HK-2 (cell line): Measurements from ENCODE around the gene CHST9.
"Not testable (repeated sequence)": the region's sequence is repeated elsewhere in the genome, so short reads cannot be mapped to it uniquely, and the experiment has no call there.

ENCODE experiments used
- DNase-seq: peaks from one replicate; pipeline ENCODE4 v3.0.0-alpha.2; 2018; ENCODE audit not compliant: unreplicated experiment

CHST9 gene

GRCh38 chr18:27005589-27005988, 179.5 kb downstream of the CHST9 start:
- no peak for DNase-seq

DNA sequence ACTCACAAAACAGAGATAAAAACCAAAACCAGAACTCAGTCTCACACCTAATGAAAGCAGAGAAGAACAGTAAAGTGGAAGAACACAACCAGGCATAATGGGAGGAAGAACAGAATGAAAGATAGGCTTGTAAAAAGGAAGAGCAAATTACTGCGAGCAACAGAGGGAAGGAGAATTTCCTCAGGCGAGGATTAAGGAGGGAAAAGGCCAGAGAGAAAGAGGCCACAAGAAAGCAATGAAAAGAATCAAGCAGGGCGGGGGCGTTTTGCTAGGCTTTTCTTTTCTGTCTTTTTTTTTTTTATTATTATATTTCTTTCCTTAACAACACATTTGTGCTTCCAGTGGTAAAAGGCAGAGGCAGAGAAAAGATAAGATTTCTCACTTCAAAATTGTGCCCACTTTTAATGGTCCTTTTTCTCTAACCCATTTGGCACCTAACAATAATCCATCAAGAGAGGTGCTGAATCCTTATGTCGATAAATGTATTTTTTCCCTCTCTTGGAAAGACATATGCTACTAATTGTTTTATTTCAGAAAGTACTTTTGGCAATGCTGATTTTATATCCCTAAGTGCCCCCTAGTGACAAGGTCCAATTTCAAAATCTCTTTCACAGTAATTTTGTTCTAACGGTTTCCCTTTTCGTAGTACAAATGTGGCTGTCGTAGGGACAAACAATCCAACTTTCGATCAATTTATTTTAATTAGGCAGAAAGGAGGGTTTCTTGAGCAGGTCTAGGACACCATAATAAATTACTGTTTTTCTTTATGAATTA, 180.9 kb downstream of the CHST9 start:
- no peak for DNase-seq

DNA sequence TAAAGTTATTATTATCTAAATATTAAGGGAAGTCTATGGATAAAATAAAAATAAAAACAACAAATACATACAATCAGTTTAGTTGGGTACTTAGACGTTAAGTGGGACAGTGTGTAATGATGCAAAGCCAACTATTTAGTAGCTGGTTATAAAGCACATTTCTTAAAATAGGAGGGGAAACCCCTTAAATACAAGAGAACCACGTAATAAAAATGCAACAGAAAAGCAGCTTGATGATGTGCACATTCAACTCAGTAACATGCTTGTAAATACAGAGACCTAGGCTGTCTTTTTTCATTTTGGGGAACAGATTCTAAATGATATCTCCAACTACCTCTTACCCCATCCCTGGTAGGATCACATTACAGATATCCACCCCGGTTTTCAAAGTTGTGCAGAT, 185.3 kb downstream of the CHST9 start:
- DNase-seq = no peak

- no peak for DNase-seq
Measured at GRCh38 chr18:26993568-26993967, 191.5 kb downstream of the CHST9 start.

- no peak for DNase-seq
Measured at GRCh38 chr18:26992926-26993325, 192.2 kb downstream of the CHST9 start.

DNA sequence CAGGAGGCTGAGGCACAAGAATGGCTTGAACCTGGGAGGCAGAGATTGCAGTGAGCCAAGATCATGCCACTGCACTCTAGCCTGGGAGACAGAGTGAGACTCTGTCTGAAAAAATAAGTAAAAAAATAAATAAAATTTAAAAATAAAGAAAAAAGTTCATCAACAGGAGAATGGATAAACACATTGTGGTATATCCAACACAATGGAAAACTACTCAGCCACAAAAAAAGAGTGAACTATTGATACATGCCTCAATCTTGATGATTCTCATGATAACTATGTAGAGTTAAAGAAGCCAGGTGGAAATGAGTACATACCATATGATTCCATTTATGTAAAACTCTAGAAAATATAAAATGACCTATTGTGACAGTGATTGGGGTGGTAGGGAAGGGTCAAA, 195.3 kb downstream of the CHST9 start:
- no peak for DNase-seq

GRCh38 chr18:26981360-26982082, 203.6 kb downstream of the CHST9 start:
- no peak for DNase-seq

GRCh38 chr18:26978812-26979341, 206.2 kb downstream of the CHST9 start:
- no peak for DNase-seq

DNA sequence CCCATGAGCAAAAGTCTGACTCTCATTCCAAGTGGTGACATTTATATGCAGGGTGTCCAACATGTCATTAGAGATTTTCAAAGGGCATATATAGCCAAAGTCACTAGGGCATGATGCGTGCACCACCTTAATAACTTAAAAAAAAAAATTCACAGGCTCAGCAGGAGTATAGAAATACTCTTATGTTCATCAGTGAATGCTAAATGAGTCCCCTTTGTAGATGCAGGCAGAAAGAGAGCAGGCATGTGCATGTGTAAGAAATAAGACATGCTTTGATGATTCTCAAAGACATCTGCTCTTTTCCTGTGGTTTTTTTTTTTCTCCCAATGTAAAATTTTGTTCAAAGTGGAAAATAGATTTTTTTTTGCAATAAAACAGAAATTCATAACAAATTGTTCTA, 207.3 kb downstream of the CHST9 start:
- DNase-seq = no peak

GRCh38 chr18:26976206-26976605, 208.9 kb downstream of the CHST9 start:
- no peak for DNase-seq

DNA sequence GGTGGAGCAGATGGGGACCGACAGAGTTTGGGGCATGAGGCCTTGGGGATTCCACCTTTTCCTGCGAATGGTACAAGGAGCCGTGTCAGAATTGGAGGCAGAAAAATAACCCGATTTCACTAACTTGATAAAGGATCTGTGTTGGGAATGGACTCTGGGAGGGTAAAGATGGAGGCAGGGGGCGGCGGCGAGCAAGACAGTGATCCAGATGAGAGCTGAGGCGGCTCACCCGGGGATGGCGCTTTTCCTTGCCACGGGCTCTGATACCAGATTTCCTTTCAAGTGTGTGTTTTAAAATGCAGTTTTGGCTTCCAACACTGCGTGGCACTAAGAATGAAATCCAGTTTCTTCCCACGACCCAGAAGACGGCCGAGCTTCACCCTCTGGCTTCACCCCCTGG, 212.6 kb downstream of the CHST9 start:
- not testable (repeated sequence) for DNase-seq

DNA sequence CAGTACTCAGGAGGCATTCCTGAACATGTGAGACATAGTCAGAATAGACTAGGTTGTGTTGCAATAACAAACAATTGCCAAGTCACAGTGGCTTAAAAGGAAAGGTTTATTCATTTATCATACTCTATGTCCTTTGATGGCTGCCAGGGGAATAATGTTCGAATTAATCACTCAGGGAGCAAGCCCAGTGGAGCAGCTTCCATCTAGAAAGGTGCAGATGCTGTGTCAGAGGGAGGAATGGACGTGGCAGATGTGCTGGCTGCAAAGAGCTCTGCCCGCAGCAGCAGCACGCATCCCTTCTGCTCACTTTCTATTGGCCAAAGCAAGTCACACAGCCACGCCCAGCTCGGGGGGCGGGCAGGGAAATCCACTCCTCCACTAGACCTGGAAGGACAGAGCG, 213.7 kb downstream of the CHST9 start:
- no peak for DNase-seq

- no peak for DNase-seq
Measured at GRCh38 chr18:26970637-26971036, 214.5 kb downstream of the CHST9 start.

DNA sequence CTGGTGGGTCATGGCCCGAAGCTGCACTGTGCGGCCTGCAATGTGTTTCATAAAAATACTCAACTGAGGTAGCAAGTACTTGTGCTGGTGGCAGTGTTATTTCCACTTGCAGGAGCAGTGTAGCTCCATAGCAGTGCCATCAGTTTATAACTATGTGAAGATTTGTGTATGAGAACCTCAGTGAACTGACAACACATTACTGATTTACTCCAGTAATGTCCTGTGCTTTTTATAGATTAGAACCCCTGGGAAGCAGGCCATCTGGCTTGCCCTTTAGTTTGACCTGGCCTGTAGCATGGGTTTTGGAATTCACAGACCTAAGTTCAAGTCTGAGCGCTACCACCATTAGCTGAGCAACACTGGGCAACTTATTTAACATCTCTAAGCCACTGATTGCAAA, 219.9 kb downstream of the CHST9 start:
- DNase-seq = no peak

DNA sequence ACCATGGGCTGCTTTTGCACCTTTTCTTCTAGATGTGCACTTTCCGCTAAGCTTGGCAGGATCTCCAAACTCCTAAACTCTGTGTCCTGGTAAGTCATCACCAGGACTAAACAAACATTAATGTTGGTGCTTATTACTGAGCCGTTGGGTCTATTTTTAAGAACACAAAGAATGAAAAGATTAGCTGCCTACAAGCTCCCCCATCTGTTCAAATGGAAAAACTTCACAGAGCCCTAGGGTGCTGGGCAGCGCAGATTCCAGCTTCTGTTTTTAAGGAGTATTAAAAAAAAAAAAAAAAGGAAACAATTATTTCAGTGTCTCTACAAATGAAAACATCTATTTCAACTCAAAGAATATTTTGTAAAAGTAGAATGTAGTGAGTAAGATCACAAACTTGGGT, 221.8 kb downstream of the CHST9 start:
- no peak for DNase-seq

DNA sequence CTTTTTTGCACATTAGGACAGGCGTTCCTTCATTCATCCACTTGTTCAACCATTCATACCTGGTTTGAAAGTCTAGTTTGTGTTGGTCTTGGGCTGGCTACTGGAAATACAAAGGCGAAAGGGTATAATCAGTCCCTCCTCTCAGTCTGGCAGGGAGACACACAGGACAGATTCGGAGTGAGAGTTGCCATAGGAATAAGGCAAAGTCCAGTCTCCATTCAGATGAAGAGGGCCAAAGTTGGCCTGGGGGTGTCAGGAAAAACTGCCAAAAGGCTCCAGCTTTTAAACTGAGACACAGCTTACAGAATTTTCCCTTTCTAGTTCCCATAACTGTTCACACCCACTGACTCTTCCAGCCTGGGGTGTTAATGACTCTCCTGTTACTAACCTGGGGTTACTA, 223.3 kb downstream of the CHST9 start:
- DNase-seq = no peak

DNA sequence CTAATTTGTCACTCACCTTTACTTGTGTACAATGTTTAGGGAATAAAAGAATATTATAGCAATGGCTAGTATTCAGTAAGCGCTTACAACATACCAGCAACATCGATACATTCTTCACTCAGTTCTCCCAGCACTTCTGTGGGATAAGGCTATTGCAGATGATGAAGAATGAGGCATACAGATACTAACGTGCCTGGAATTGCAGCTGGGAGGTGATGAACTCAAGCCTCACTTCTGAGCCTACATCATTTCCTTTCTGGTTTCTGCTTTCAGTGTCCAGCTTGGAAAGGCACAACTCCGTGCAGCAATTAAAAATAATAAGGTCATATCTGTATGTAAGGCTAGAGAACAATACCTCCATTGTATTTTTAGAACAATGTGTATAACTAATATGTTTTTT, 224.2 kb downstream of the CHST9 start:
- DNase-seq = no peak

DNA sequence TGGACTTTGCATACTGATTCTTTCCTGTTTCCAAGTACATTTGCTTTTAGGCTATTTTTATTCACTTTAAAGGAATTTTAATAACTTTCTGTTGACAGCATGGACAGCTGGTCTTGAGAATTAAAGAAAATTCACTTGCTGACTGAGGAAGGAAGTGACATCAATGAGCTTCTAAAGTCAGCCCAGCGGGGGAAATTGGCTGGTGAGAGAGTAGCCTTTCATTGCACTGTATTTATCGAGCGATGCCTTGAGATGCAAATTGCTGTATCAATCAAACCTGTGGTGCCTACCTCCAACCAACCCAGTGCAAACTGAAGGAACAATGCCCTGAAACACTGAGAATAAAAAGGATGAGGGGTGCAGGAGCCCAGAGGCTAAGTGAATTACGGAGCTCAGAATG, 228.2 kb downstream of the CHST9 start:
- no peak for DNase-seq

DNA sequence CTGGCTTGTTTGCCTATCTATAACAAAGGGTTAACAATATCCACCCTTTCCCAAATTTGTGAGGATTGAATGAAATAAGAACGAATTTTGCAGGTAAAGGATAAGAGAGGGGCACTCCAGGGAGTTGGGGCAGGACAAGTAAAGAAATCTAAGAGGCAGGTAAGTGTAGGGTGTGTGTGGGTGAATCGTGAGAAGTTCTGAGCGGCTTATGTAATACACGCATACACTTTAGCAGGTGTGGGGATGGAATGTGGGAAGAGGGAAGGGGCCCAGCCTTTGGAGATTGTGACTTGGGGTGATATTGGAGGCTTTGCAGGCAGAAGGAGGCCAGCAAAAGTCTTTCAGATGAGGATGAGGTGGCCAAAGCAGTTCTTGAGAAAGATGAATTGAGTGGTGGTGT, 236.4 kb downstream of the CHST9 start:
- DNase-seq = no peak

GRCh38 chr18:26943906-26944305, 241.2 kb downstream of the CHST9 start:
- DNase-seq = no peak

GRCh38 chr18:26941584-26941983, 243.5 kb downstream of the CHST9 start:
- DNase-seq = no peak

DNA sequence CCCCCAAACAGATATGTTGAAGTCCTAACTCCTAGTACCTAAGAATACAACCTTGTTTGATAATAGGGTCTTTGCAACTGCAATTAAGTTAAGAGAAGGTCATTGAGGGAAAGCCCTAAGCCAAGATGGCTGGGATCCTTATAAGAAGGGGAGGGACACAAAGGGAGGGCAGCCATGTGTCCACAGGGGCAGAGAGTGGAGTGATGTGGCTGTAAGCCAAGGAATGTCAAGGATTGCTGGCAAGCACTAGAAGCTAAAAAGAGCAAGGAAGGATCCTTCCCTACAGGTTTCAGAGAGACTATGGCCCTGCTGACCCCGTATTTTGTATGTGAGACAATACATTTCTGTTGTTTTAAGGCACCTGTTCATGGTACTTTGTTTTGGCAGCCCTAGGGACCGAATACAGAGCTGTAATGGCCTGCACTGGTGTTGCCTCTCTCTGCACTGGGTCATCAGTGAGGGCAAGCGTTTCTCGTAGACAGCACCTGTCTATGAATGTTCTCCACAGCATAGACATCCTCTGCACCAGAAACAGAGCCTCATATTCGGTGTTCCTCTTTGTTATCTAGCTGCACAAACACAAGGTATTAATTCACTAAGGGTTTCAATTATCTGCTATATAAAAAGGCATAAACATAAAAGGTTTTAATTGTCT, 244.2 kb downstream of the CHST9 start:
- no peak for DNase-seq

DNA sequence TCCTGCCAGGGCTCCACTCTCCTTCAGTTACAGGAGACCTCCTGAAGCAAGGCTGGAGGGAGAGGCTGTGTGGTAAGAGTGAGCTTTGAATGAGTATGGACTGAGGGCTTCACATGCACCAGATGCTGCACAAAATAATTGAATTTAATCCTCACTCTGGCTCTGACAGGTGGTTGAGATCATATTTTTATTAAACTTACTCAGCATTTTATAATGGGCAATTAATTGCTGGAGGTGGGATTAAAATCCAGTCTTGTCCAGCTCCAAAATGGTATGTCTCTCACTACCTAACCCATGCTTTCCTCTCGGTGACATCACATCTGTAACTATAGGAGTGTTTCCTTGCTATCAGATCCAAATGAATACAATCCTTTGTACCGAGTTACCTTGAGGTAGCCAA, 253.4 kb downstream of the CHST9 start:
- DNase-seq = no peak
